Measurements from ENCODE around the gene SMR3A. TPM values are rescaled to one million over a fixed set of nuclear protein-coding genes. Genes with fewer than 3 reads are reported as not detected.

SMR3A gene
- total RNA-seq, 2 experiments from 2014 or later = not detected

DNA sequence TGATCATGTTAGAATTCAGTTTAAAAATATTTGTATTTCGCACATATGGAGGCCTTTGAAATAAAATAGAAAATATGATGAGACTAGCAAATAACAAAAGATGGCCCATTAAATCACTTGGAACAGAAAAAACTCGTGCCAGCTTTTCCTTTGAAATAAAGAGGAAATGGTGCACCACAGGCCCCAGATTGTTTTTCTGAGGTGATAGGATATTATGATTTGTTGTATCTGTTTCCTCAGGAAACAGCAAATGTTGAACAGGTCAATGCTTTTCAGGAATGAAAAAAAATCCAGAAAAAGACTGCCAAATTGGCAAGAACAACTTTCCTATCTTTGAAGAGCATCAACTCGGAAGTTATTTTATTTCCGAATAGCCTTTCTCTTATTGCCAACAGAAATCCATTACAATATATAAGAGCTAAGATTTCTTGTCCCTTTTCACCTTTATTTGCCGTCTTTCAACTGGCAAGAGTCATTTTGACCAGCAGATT is 22.2 kb downstream of the SMR3A start, which contains the start of gene SMR3B:
SMR3B (plus strand) TSS at position 441 of the 491 bp plus-strand sequence. CDS start 1,380 bp downstream, outside the sequence.
- H3K4me3 ChIP-seq (ENCODE audit: low read length) = no peak within 1 kb of the TSS
- no peak for ATAC-seq (ENCODE audit: poor library complexity)
- H3K36me3 ChIP-seq (ENCODE audit: insufficient read depth, low read length) = no peaks in the 10 kb centered on the region
- no peaks in the 10 kb centered on the region for H3K27me3 Mint-ChIP-seq
- no peak for TF ChIP-seq CTCF (IDR thresholded peaks at IDR 0.05)
- H3K27ac Mint-ChIP-seq = no peak within 1 kb of the TSS
- ChIA-PET CTCF (no interaction called here), POLR2A (no interaction called here)
- no peaks in the 10 kb centered on the region for H3K4me1 Mint-ChIP-seq (ENCODE audit: low read depth)
- peaks cover 2% of the 10 kb centered on the region for H3K9me3 Mint-ChIP-seq
- peaks cover 0 to 9% of the 10 kb centered on the region in 2 experiments for H3K9me3 ChIP-seq (ENCODE audit: control insufficient read depth in 1 of 2, insufficient read depth in 1 of 2, low read length in 2 of 2)
- no peak within 1 kb of the TSS for H3K4me3 Mint-ChIP-seq
- no peaks in the 10 kb centered on the region for H3K27me3 ChIP-seq (ENCODE audit: control insufficient read depth in 1 of 2, insufficient read depth in 2 of 2, low read length in 2 of 2)
- DNase-seq = no peak
- H3K27ac ChIP-seq (ENCODE audit: low read depth in 1 of 2, low read length in 2 of 2) = no peak within 1 kb of the TSS
- intact Hi-C loops (cut with DNase I, micrococcal nuclease) = no loop called here
- H3K4me1 ChIP-seq (ENCODE audit: insufficient read depth, low read length) = no peaks in the 10 kb centered on the region
- no peaks in the 10 kb centered on the region for H3K36me3 Mint-ChIP-seq (ENCODE audit: low read depth)

DNA sequence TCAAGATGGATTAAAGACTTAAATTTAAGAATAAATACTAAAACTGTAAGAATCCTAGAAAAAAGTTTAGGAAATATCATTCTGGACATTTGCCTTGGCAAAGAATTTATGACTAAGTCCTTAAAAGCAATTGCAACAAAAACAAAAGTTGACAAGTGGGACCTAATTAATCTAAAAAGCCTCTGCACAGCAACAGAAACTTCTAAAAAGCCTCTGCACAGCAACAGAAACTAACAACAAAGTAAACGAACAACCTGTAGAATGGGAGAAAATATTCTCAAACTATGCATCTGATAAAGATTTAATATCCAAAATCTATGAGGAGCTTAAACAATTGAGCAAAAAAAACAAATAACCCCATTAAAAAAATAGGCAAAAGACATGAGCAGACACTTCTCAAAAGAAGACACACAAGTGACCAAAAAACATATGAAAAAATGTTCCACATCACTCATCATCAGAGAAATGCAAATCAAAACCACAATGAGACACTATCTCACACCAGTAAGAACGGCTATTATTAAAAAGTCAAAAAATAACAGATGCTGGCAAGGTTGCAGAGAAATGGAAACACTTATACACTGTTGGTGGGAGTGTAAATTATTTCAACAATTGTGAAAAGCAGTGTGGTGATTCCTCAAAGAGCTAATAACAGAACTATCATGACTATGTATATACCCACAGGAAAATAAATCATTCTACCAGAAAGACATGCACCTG is 31.7 kb downstream of the SMR3A start:
- Mint-ChIP-seq H3K9me3 (peaks cover under 1% of the 10 kb centered on the region), H3K27ac (no peak overlapping the region), H3K27me3 (no peaks in the 10 kb centered on the region), H3K4me1 (ENCODE audit: low read depth) (no peaks in the 10 kb centered on the region), H3K4me3 (no peak overlapping the region), H3K36me3 (ENCODE audit: low read depth) (no peaks in the 10 kb centered on the region)
- CTCF ChIA-PET = no interaction called here
- TF ChIP-seq CTCF (IDR thresholded peaks at IDR 0.05) = no peak
- Histone ChIP-seq H3K27me3 (ENCODE audit: control insufficient read depth in 1 of 2, insufficient read depth in 2 of 2, low read length in 2 of 2) (no peaks in the 10 kb centered on the region), H3K9me3 (ENCODE audit: control insufficient read depth in 1 of 2, insufficient read depth in 1 of 2, low read length in 2 of 2) (no peaks in the 10 kb centered on the region), H3K36me3 (ENCODE audit: insufficient read depth, low read length) (no peaks in the 10 kb centered on the region), H3K27ac (ENCODE audit: low read depth in 1 of 2, low read length in 2 of 2) (no peak overlapping the region), H3K4me3 (ENCODE audit: low read length) (no peak overlapping the region), H3K4me1 (ENCODE audit: insufficient read depth, low read length) (no peaks in the 10 kb centered on the region)
- POLR2A ChIA-PET = no interaction called here
- ATAC-seq (ENCODE audit: poor library complexity) = no peak
- DNase-seq = no peak
- intact Hi-C loops (cut with DNase I, micrococcal nuclease) = no loop called here

DNA sequence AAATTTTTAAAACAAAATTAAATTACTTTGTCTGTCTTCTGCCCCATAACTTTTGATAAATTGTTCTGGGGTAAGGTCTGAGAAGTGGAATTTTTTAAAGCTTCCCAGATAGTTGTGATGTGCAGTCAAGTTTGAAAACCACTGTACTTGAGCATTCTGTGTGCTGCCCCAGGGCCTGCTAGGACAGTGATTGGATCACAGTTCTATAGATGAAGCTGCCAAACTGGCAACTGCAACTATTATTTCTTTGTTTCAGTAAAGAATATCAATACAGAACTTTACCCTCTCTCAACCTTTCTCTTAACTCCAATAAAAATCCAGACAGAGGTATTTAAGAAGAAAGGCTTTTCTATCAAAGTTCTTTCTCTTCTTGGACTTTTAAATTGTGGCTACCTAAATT is 37.0 kb downstream of the SMR3A start, which contains the start of gene OPRPN:
OPRPN (plus strand) TSS at position 361 of the 400 bp plus-strand sequence. CDS start 1,346 bp downstream, outside the sequence.
- no peak within 1 kb of the TSS for H3K4me3 ChIP-seq (ENCODE audit: low read length)
- POLR2A ChIA-PET = no interaction called here
- no peaks in the 10 kb centered on the region for H3K27me3 ChIP-seq (ENCODE audit: control insufficient read depth in 1 of 2, insufficient read depth in 2 of 2, low read length in 2 of 2)
- H3K4me1 ChIP-seq (ENCODE audit: insufficient read depth, low read length) = no peaks in the 10 kb centered on the region
- CTCF ChIA-PET = no interaction called here
- intact Hi-C loops (cut with DNase I, micrococcal nuclease) = no loop called here
- H3K9me3 Mint-ChIP-seq = no peaks in the 10 kb centered on the region
- H3K27ac ChIP-seq (ENCODE audit: low read depth in 1 of 2, low read length in 2 of 2) = no peak within 1 kb of the TSS
- no peak within 1 kb of the TSS for H3K27ac Mint-ChIP-seq
- TF ChIP-seq CTCF (IDR thresholded peaks at IDR 0.05) = no peak
- no peaks in the 10 kb centered on the region for H3K4me1 Mint-ChIP-seq (ENCODE audit: low read depth)
- no peaks in the 10 kb centered on the region for H3K9me3 ChIP-seq (ENCODE audit: control insufficient read depth in 1 of 2, insufficient read depth in 1 of 2, low read length in 2 of 2)
- no peaks in the 10 kb centered on the region for H3K36me3 ChIP-seq (ENCODE audit: insufficient read depth, low read length)
- ATAC-seq (ENCODE audit: poor library complexity) (no peak), DNase-seq (no peak)
- no peaks in the 10 kb centered on the region for H3K36me3 Mint-ChIP-seq (ENCODE audit: low read depth)
- H3K4me3 Mint-ChIP-seq = no peak within 1 kb of the TSS
- no peaks in the 10 kb centered on the region for H3K27me3 Mint-ChIP-seq
